Effector memory CD8-positive, alpha-beta T cell (primary cell): ENCODE measurements around the gene LGR4.

Source experiments
- ATAC-seq: fragments of 150-1000 bp; cut with Tn5 transposase; replicated peaks from 2 replicates; pipeline ENCODE4 v1.10.0; 2021; ENCODE audit warnings: mild to moderate bottlenecking, moderate library complexity
- DNase-seq, 3 experiments: peaks; one replicate each; pipeline ENCODE4 v3.0.0; 2021
- H3K27ac Mint-ChIP-seq, 2 donors: one replicate each; pipeline ENCODE4 v1.8.0; 2022; ENCODE audit warnings: mild to moderate bottlenecking in 2 of 2, mixed read lengths in 2 of 2, moderate library complexity in 2 of 2
- H3K27me3 Mint-ChIP-seq, 2 donors: one replicate each; pipeline ENCODE4 v1.8.0; 2022; ENCODE audit warnings: mixed read lengths in 2 of 2
- H3K36me3 Mint-ChIP-seq: one replicate; pipeline ENCODE4 v1.8.0; 2022; ENCODE audit warnings: mild to moderate bottlenecking, moderate library complexity, mixed read lengths; ENCODE audit not compliant: insufficient read depth
- H3K4me1 Mint-ChIP-seq, 2 donors: one replicate each; pipeline ENCODE4 v1.8.0; 2022; ENCODE audit warnings: low read depth in 2 of 2, mixed read lengths in 2 of 2
- H3K4me3 Mint-ChIP-seq, 2 donors: one replicate each; pipeline ENCODE4 v1.8.0; 2022; ENCODE audit warnings: mild to moderate bottlenecking in 2 of 2, mixed read lengths in 2 of 2, moderate library complexity in 2 of 2
- H3K9me3 Mint-ChIP-seq, 2 donors: one replicate each; pipeline ENCODE4 v1.8.0; 2022; ENCODE audit warnings: mixed read lengths in 2 of 2

LGR4 gene

GRCh38 chr11:27443227-27443626, 29.4 kb downstream of the LGR4 start:
- Mint-ChIP-seq H3K36me3 (no peaks in the 10 kb centered on the region), H3K27me3 (peaks cover 10 to 21% of the 10 kb centered on the region in 2 donors), H3K9me3 (no peaks in the 10 kb centered on the region), H3K27ac (no peak overlapping the region), H3K4me3 (no peak overlapping the region), H3K4me1 (no peaks in the 10 kb centered on the region)
- DNase-seq = no peak
- ATAC-seq = no peak

- H3K9me3 Mint-ChIP-seq = no peaks in the 10 kb centered on the region
- no peak for DNase-seq
- H3K4me1 Mint-ChIP-seq = no peaks in the 10 kb centered on the region
- H3K27me3 Mint-ChIP-seq = peaks cover 10 to 21% of the 10 kb centered on the region in 2 donors
- no peak overlapping the region for H3K27ac Mint-ChIP-seq
- ATAC-seq = no peak
- H3K36me3 Mint-ChIP-seq = no peaks in the 10 kb centered on the region
- no peak overlapping the region for H3K4me3 Mint-ChIP-seq
These were observed 32.5 kb downstream of the LGR4 start for GRCh38 chr11:27440090-27440489.

- H3K4me3 Mint-ChIP-seq = no peak overlapping the region
- H3K36me3 Mint-ChIP-seq = no peaks in the 10 kb centered on the region
- no peak for ATAC-seq
- DNase-seq = no peak
- H3K4me1 Mint-ChIP-seq = no peaks in the 10 kb centered on the region
- no peak overlapping the region for H3K27ac Mint-ChIP-seq
- H3K27me3 Mint-ChIP-seq = peaks cover 18 to 27% of the 10 kb centered on the region in 2 donors
- H3K9me3 Mint-ChIP-seq = no peaks in the 10 kb centered on the region
These were observed 34.0 kb downstream of the LGR4 start for GRCh38 chr11:27438595-27438981.

- Mint-ChIP-seq H3K27me3 (peaks cover 21 to 29% of the 10 kb centered on the region in 2 donors), H3K9me3 (no peaks in the 10 kb centered on the region), H3K27ac (no peak overlapping the region), H3K4me1 (no peaks in the 10 kb centered on the region), H3K36me3 (no peaks in the 10 kb centered on the region), H3K4me3 (no peak overlapping the region)
- ATAC-seq = no peak
- DNase-seq = no peak
These were observed 34.6 kb downstream of the LGR4 start for GRCh38 chr11:27437829-27438594.

GRCh38 chr11:27436916-27437315, 35.7 kb downstream of the LGR4 start:
- no peaks in the 10 kb centered on the region for H3K9me3 Mint-ChIP-seq
- no peak overlapping the region for H3K4me3 Mint-ChIP-seq
- no peak for DNase-seq
- ATAC-seq = no peak
- no peaks in the 10 kb centered on the region for H3K4me1 Mint-ChIP-seq
- H3K27ac Mint-ChIP-seq = no peak overlapping the region
- no peaks in the 10 kb centered on the region for H3K36me3 Mint-ChIP-seq
- peaks cover 20 to 21% of the 10 kb centered on the region in 2 donors for H3K27me3 Mint-ChIP-seq

GRCh38 chr11:27433742-27434141, 38.8 kb downstream of the LGR4 start:
- Mint-ChIP-seq H3K27me3 (peaks cover 8 to 11% of the 10 kb centered on the region in 2 donors), H3K9me3 (no peaks in the 10 kb centered on the region), H3K4me3 (no peak overlapping the region), H3K4me1 (no peaks in the 10 kb centered on the region), H3K36me3 (no peaks in the 10 kb centered on the region), H3K27ac (no peak overlapping the region)
- ATAC-seq = no peak
- DNase-seq = no peak

GRCh38 chr11:27431808-27432207, 40.8 kb downstream of the LGR4 start:
- H3K36me3 Mint-ChIP-seq = no peaks in the 10 kb centered on the region
- H3K27me3 Mint-ChIP-seq = peaks cover 8 to 11% of the 10 kb centered on the region in 2 donors
- no peaks in the 10 kb centered on the region for H3K4me1 Mint-ChIP-seq
- H3K9me3 Mint-ChIP-seq = no peaks in the 10 kb centered on the region
- no peak overlapping the region for H3K27ac Mint-ChIP-seq
- ATAC-seq (no peak), DNase-seq (no peak)
- H3K4me3 Mint-ChIP-seq = no peak overlapping the region

- no peaks in the 10 kb centered on the region for H3K36me3 Mint-ChIP-seq
- ATAC-seq = no peak
These were observed 42.7 kb downstream of the LGR4 start for GRCh38 chr11:27429761-27430393.

GRCh38 chr11:27427183-27427980, 45.2 kb downstream of the LGR4 start:
- no peaks in the 10 kb centered on the region for H3K4me1 Mint-ChIP-seq
- H3K27ac Mint-ChIP-seq = no peak overlapping the region
- DNase-seq (no peak), ATAC-seq (no peak)
- H3K36me3 Mint-ChIP-seq = no peaks in the 10 kb centered on the region
- no peaks in the 10 kb centered on the region for H3K9me3 Mint-ChIP-seq
- H3K4me3 Mint-ChIP-seq = no peak overlapping the region
- H3K27me3 Mint-ChIP-seq = no peaks in the 10 kb centered on the region

More at GRCh38 chr11:27429761-27430393, 42.7 kb downstream of the LGR4 start:
- no peaks in the 10 kb centered on the region for H3K9me3 Mint-ChIP-seq
- H3K4me1 Mint-ChIP-seq = no peaks in the 10 kb centered on the region
- H3K4me3 Mint-ChIP-seq = no peak overlapping the region
- H3K27me3 Mint-ChIP-seq = peaks cover 8 to 11% of the 10 kb centered on the region in 2 donors
- no peak for DNase-seq
- H3K27ac Mint-ChIP-seq = no peak overlapping the region

- no peaks in the 10 kb centered on the region for H3K36me3 Mint-ChIP-seq
- no peak for ATAC-seq
- H3K4me1 Mint-ChIP-seq = no peaks in the 10 kb centered on the region
- H3K9me3 Mint-ChIP-seq = no peaks in the 10 kb centered on the region
- H3K27me3 Mint-ChIP-seq = no peaks in the 10 kb centered on the region
- no peak for DNase-seq
- H3K4me3 Mint-ChIP-seq = no peak overlapping the region
- no peak overlapping the region for H3K27ac Mint-ChIP-seq
These were observed 46.8 kb downstream of the LGR4 start for GRCh38 chr11:27425814-27426213.

- Mint-ChIP-seq H3K9me3 (no peaks in the 10 kb centered on the region), H3K27ac (no peak overlapping the region), H3K36me3 (no peaks in the 10 kb centered on the region), H3K4me3 (no peak overlapping the region), H3K4me1 (no peaks in the 10 kb centered on the region), H3K27me3 (no peaks in the 10 kb centered on the region)
- ATAC-seq = no peak
- DNase-seq = no peak
These were observed 49.5 kb downstream of the LGR4 start for GRCh38 chr11:27423125-27423524.

GRCh38 chr11:27421819-27422494, 50.6 kb downstream of the LGR4 start:
- H3K4me1 Mint-ChIP-seq = no peaks in the 10 kb centered on the region
- no peaks in the 10 kb centered on the region for H3K9me3 Mint-ChIP-seq
- H3K36me3 Mint-ChIP-seq = no peaks in the 10 kb centered on the region
- DNase-seq (no peak), ATAC-seq (no peak)
- no peak overlapping the region for H3K4me3 Mint-ChIP-seq
- no peak overlapping the region for H3K27ac Mint-ChIP-seq
- H3K27me3 Mint-ChIP-seq = no peaks in the 10 kb centered on the region
